NB4 (cell line): ENCODE results near the gene PRRT1.
"Not testable (repeated sequence)": the region's sequence is repeated elsewhere in the genome, so short reads cannot be mapped to it uniquely, and the experiment has no call there.

Experiments
- DNase-seq: peaks from one replicate; pipeline ENCODE4 v3.0.0; 2010; ENCODE audit warnings: low read depth
- H3K4me3 ChIP-seq: one replicate; pipeline ENCODE4 v1.5.1; 2011; ENCODE audit warnings: mild to moderate bottlenecking, low read depth, low read length, moderate library complexity
- CTCF ChIP-seq: IDR thresholded peaks from one replicate; pipeline ENCODE4 v1.5.1; 2012; ENCODE audit warnings: low read depth, low read length
- MAX ChIP-seq: IDR thresholded peaks from 2 replicates; pipeline ENCODE4 v1.6.1; 2011; ENCODE audit warnings: low read depth, low read length
- MYC ChIP-seq: IDR thresholded peaks from 2 replicates; pipeline ENCODE4 v1.6.1; 2011; ENCODE audit warnings: low read depth, low read length
- POLR2A ChIP-seq: IDR thresholded peaks from 2 replicates; pipeline ENCODE4 v1.6.1; 2011; ENCODE audit warnings: mild to moderate bottlenecking; ENCODE audit not compliant: insufficient read length; ENCODE audit errors: extremely low read depth

PRRT1 gene

GRCh38 chr6:32195902-32196681, 44.4 kb upstream of the PRRT1 start:
- peak overlapping the region; percentile 89 for H3K4me3 ChIP-seq
- DNase-seq: peak; percentile 91
- peak; percentile 95 for TF ChIP-seq MYC
- peak; percentile 89 for TF ChIP-seq POLR2A
- no peak for TF ChIP-seq CTCF
- peak; percentile 90 for TF ChIP-seq MAX

GRCh38 chr6:32195652-32195901, 43.8 kb upstream of the PRRT1 start:
- TF ChIP-seq CTCF: no peak
- H3K4me3 ChIP-seq: no peak overlapping the region
- peak; percentile 100 for DNase-seq

- peak; percentile 76 for DNase-seq
- TF ChIP-seq CTCF (peak; percentile 53), MYC (no peak; the same call in 1 of the 2 replicates), POLR2A (peak; percentile 69), MAX (no peak)
- peak overlapping the region; percentile 68 for H3K4me3 ChIP-seq
Measured at GRCh38 chr6:32194825-32195651, 43.3 kb upstream of the PRRT1 start.

GRCh38 chr6:32194388-32194787, 42.6 kb upstream of the PRRT1 start:
- TF ChIP-seq CTCF (no peak), POLR2A (no peak), MYC (no peak)
- peak overlapping the region; percentile 8 for H3K4me3 ChIP-seq

GRCh38 chr6:32193096-32193495, 41.4 kb upstream of the PRRT1 start:
- H3K4me3 ChIP-seq: peak overlapping the region; percentile 65

More at GRCh38 chr6:32194388-32194787, 42.6 kb upstream of the PRRT1 start:
- DNase-seq: no peak

GRCh38 chr6:32192608-32193039, 40.9 kb upstream of the PRRT1 start, which contains the start of gene GPSM3:
GPSM3 (minus strand) TSS chr6:32192643; CDS start chr6:32192513, 130 bp downstream.
- TF ChIP-seq POLR2A: peak; percentile 59
- TF ChIP-seq MYC: no peak
- DNase-seq: peak; percentile 91
- peak within 1 kb of the TSS; percentile 65 for H3K4me3 ChIP-seq

More at GRCh38 chr6:32193096-32193495, 41.4 kb upstream of the PRRT1 start:
- not testable (repeated sequence) for DNase-seq
